Astrocyte of the spinal cord (primary cell): ENCODE data around the gene SLC9A5.

Experiments
- DNase-seq: peaks from one replicate; pipeline ENCODE4 v3.0.0; 2011; ENCODE audit warnings: low read depth, low spot score
- H3K4me3 ChIP-seq: 2 replicates; pipeline ENCODE4 v1.5.1; 2011; ENCODE audit warnings: low read depth, mild to moderate bottlenecking, low read length, moderate library complexity
- in situ Hi-C: cut with HindIII; loops from 2 replicates; pipeline ENCODE4 v1.10.0; 2017; ENCODE audit warnings: low sequenced_read_pairs
- TF ChIP-seq, protein P1 (sequence below): IDR thresholded peaks from 2 replicates; pipeline ENCODE4 v1.5.1; 2012; ENCODE audit warnings: low read depth, mild to moderate bottlenecking, low read length, inconsistent platforms

SLC9A5 gene

GRCh38 chr16:67209565-67209964 lies 39.2 kb upstream of the SLC9A5 start:
- TF ChIP-seq, protein P1, sequence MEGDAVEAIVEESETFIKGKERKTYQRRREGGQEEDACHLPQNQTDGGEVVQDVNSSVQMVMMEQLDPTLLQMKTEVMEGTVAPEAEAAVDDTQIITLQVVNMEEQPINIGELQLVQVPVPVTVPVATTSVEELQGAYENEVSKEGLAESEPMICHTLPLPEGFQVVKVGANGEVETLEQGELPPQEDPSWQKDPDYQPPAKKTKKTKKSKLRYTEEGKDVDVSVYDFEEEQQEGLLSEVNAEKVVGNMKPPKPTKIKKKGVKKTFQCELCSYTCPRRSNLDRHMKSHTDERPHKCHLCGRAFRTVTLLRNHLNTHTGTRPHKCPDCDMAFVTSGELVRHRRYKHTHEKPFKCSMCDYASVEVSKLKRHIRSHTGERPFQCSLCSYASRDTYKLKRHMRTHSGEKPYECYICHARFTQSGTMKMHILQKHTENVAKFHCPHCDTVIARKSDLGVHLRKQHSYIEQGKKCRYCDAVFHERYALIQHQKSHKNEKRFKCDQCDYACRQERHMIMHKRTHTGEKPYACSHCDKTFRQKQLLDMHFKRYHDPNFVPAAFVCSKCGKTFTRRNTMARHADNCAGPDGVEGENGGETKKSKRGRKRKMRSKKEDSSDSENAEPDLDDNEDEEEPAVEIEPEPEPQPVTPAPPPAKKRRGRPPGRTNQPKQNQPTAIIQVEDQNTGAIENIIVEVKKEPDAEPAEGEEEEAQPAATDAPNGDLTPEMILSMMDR: no peak
- no peak for DNase-seq
- no peak overlapping the region for H3K4me3 ChIP-seq
- in situ Hi-C loops: no loop called here

- TF ChIP-seq, protein P1: no peak
- in situ Hi-C loops: no loop called here
- no peak for DNase-seq
- H3K4me3 ChIP-seq: no peak overlapping the region
Observed at GRCh38 chr16:67210069-67210937, 38.5 kb upstream of the SLC9A5 start.

GRCh38 chr16:67211674-67212073 lies 37.1 kb upstream of the SLC9A5 start:
- DNase-seq: no peak

DNA sequence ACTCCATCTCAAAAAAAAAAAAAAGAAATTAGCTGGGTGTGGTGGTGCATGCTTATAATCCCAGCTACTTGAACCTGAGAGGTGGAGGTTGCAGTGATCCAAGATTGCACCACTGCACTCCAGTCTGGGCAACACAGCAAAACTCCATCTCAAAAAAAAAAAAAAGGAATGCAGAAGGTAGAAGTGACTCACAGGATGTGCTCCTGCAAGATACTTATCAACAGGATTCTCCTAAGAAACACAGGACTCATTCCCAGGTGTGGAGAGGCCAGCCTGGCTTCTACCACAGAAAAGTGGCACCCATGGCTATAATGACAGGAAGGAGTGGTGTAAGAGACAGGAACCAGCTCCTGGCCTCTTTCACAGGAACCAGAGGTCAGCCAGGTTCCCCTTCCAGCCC lies 36.0 kb upstream of the SLC9A5 start:
- DNase-seq: no peak
- TF ChIP-seq, protein P1: no peak
- H3K4me3 ChIP-seq: no peak overlapping the region
- in situ Hi-C loops: no loop called here

More at GRCh38 chr16:67211674-67212073, 37.1 kb upstream of the SLC9A5 start:
- TF ChIP-seq, protein P1: no peak
- H3K4me3 ChIP-seq: no peak overlapping the region
- in situ Hi-C loops: no loop called here

DNA sequence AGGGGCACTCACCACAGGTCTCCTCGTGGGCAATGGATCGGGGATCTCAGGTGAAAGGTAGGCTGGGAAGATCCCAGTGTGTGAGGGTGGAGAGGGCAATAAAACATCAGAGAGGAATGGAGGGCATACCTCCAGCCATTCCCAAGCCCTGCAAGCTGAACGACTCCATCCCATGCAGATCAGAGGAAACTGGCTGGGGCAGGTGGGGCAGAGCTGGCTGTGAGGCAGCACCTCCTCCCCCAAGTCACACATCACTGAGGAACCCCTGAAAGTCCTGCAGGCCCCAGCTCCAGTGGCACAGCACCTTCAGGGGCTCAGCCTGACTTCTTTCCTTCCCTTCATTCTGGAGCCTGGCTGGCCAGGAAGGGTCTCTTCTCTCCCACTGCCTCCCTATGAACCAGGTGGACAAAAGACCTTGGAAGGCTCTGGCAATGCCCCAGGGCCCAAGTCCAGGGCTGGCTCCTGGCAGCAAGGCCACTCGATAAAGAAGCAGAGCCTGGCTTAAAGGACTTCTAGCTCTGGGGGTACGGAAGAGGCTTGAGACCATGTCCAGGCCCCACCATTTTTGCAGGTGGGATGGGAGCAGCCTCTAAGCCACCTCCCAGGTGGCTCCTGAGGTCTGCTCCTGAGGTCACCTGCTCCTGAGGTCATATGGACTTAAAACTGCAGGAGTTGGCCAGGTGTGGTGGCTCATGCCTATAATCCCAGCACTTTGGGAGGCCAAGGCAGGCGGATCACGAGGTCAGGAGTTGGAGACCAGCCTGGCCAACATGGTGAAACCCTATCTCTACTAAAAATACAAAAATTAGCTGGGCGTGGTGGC lies 35.4 kb upstream of the SLC9A5 start:
- TF ChIP-seq, protein P1: no peak
- no peak for DNase-seq
- H3K4me3 ChIP-seq: no peak overlapping the region
- in situ Hi-C loops: no loop called here

- TF ChIP-seq, protein P1: no peak
- no peak for DNase-seq
- in situ Hi-C loops: no loop called here
- H3K4me3 ChIP-seq: no peak overlapping the region
Observed at GRCh38 chr16:67215706-67216105, 33.1 kb upstream of the SLC9A5 start.
